ENCODE measurements around the gene PIK3R5.

Gene PIK3R5

GRCh38 chr17:8944748-8945147 is 20.8 kb downstream of the PIK3R5 start:
- DNase-seq (ENCODE audit: low read depth): no peak
- TF ChIP-seq CTCF (IDR thresholded peaks at IDR 0.05; ENCODE audit: insufficient read depth, low read depth, low read length, missing control alignments): no peak
- no peak overlapping the region for H3K4me3 ChIP-seq (ENCODE audit: low read depth, low read length)

DNA sequence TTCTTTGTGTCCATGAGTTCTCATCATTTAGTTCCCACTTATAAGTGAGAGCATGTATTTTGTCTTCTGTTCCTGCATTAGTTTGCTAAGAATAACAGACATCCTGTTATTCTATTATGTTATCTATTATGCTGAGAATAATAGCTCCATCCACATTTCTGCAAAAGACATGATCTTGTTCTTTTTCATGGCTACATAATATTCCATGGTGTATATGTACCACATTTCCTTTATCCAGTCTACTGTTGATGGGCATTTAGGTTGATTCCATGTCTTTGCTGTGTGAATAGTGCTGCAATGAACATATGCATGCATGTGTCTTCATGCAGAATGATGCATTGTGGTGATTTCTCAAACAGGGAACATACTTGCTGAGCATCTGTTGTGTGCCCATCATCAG is 21.4 kb downstream of the PIK3R5 start:
- no peak overlapping the region for H3K4me3 ChIP-seq (ENCODE audit: low read depth, low read length)
- TF ChIP-seq CTCF (IDR thresholded peaks at IDR 0.05; ENCODE audit: insufficient read depth, low read depth, low read length, missing control alignments): no peak
- DNase-seq (ENCODE audit: low read depth): no peak

DNA sequence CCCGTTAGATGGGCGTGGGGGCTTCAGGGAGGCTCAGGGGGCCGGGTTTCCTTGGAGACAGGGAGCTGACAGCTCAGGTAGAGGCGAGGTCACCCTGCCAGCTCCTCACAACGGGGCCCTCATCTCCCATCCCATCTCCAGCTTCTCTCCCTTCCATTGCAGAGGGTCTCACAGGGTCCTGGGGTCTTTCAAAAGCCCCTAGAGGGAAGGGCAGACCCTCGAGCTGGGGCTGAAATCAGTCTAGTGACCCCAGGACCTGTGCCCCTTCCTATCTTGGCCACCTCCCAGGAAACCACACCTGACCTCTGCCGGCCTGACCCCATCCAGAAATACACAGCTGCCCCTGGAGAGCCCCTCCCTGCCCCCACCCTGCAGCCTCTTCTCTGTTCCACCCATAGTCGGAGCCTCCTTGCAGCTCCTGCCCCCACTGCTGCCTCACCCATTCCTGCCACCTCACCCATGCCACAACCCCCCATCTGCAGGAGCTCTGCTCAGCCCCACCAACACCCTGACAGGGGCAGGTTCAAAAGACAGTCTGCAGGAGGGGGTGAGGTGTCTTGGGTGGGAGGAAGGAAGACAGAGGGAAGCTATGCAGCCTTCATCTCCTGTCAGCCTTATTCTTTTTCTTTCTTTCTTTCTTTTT is 23.4 kb downstream of the PIK3R5 start:
- peak overlapping the region; percentile 35 for H3K4me3 ChIP-seq (ENCODE audit: low read depth, low read length)

DNA sequence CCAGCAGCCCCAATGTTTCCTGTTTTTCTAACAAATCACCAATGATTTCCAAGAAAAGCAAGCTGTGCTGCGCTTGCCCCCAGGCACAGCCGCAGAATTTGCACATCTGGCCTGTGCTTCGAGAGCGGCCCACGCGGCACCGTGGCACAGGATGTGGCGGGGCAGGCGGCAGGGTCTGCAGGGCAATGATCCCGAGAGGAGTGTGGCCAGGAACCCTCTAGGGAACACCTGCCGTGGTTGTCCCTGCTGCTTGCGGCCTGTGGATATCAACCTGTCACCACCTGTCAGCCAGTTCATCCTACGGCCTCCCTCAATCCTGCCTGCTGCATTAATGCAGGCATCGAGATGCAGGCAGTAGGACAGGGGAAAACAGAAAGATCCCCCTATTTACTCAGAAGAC is 24.0 kb downstream of the PIK3R5 start:
- peak; percentile 81 for DNase-seq (ENCODE audit: low read depth)
- peak overlapping the region; percentile 35 for H3K4me3 ChIP-seq (ENCODE audit: low read depth, low read length)
- TF ChIP-seq CTCF (IDR thresholded peaks at IDR 0.05; ENCODE audit: insufficient read depth, low read depth, low read length, missing control alignments): no peak

More for the DNA sequence above, 23.4 kb downstream of the PIK3R5 start:
- TF ChIP-seq CTCF (IDR thresholded peaks at IDR 0.05; ENCODE audit: insufficient read depth, low read depth, low read length, missing control alignments): no peak
- DNase-seq (ENCODE audit: low read depth): peak; percentile 58

DNA sequence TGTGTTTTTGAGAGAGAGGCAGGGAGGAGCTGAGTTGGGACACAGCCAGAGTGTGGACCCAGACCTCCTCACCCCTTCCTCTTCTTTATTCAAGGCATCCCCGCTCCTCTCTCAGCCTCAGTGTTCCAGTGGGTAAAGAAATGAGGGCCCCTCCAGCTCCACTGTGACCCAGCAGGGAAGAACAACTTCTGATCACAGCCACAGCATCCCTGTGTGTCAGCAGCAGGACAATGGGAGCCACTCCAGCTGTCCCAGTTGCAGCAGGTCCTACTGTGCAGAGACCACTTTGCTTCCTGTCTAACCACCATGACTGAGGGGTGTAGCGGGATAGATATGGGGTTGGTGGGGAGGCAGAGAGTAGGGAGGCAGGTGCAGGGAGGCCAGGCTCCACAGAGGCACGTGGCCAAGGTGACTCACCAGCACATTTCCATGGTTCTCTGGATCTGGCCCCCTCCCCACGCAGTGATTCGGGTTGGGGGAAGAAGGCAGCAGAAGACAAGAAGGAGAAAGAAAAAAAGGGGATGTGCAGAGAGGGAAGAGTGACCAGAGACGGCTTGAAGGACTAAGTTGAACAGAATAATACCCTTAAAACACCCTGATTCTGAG is 24.5 kb downstream of the PIK3R5 start:
- DNase-seq (ENCODE audit: low read depth): peak; percentile 36
- TF ChIP-seq CTCF (IDR thresholded peaks at IDR 0.05; ENCODE audit: insufficient read depth, low read depth, low read length, missing control alignments): no peak
- H3K4me3 ChIP-seq (ENCODE audit: low read depth, low read length): peak overlapping the region; percentile 35

- TF ChIP-seq CTCF (IDR thresholded peaks at IDR 0.05; ENCODE audit: insufficient read depth, low read depth, low read length, missing control alignments): no peak
- H3K4me3 ChIP-seq (ENCODE audit: low read depth, low read length): no peak overlapping the region
- DNase-seq (ENCODE audit: low read depth): peak; percentile 92
Measured at GRCh38 chr17:8939496-8940334, 25.8 kb downstream of the PIK3R5 start.
